Stomach (tissue), 4 donors: ENCODE data around the gene BDH1.

ENCODE experiments used
- CTCF ChIP-seq, 7 experiments: fragments of 450-650 bp in 4 of 7; fragments of 200-600 bp in 3 of 7; sonication (generic) in 3 of 7; IDR thresholded peaks; one replicate each; pipeline ENCODE4 v1.5.1; 2016 to 2019; ENCODE audit warnings: antibody characterized with exemption in 7 of 7, control low read depth in 2 of 7, mild to moderate bottlenecking in 1 of 7
- POLR2AphosphoS5 ChIP-seq, 3 donors: sonication (generic); formaldehyde crosslinking; IDR thresholded peaks; one replicate each; pipeline ENCODE4 v1.6.1; 2016; ENCODE audit warnings: antibody characterized with exemption in 3 of 3

- TF ChIP-seq CTCF (IDR thresholded peaks at IDR 0.05) (no peak), POLR2AphosphoS5 (IDR thresholded peaks at IDR 0.05) (no peak)
These were observed 19.6 kb upstream of the BDH1 start for GRCh38 chr3:197575362-197575761.
